ENCODE data around the gene TMPRSS9. TPM values are rescaled to one million over a fixed set of nuclear protein-coding genes. Genes with fewer than 3 reads are reported as not detected.

TMPRSS9 gene
- total and polyA plus RNA-seq, 12 donors: 0.32 to 1.7 (median 1.1) TPM

DNA sequence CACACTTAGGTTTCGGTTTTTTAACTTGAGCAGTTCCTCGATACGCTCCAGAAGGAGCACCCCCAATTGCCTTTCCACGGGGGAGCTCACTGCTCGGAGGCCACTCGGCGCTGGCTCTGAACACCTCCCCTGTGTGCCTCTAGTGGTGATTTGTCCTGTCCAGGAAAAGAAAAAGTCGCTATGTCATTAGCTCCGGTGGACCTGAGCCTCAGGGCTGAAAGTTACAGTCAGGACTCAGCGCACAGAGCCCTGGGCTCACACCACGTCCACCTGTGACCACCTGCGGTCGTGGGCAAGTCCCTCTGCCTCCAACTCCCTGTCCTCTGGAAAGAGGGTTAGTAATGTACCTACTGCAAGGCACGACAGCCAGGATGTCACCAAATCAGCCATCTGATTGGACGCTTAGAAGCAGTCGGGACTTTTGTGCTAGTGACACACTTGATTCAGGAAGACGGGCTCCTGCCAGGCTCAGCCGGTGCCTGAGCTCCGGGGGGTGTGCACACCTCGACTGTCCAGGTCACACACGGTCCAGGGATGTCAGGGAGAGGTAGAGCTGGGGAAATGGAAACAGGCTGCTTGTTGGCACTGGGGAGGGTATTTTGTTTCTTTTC lies 3.9 kb upstream of the TMPRSS9 start:
- intact Hi-C loops (cut with DNase I): no loop called here
- no peak for DNase-seq
- Histone ChIP-seq H3K27me3 (no peaks in the 10 kb centered on the region), H3K4me3 (no peak overlapping the region), H3K4me1 (replicated peaks in 1 of 2) (no peaks in the 10 kb centered on the region), H3K9me3 (replicated peaks in 1 of 3) (no peaks in the 10 kb centered on the region), H3K36me3 (replicated peaks in 1 of 2) (peaks cover 0 to 13% of the 10 kb centered on the region in 2 donors), H3K27ac (no peak overlapping the region)
- 85 to 91% (median 87%) methylated on average over 19 to 21 of the region's 21 CpGs for WGBS, 4 donors
- no peak for TF ChIP-seq CTCF (IDR thresholded peaks at IDR 0.05)
- no peak for TF ChIP-seq POLR2A (IDR thresholded peaks at IDR 0.05)

- no peak for TF ChIP-seq POLR2A (IDR thresholded peaks at IDR 0.05)
- no peak for TF ChIP-seq CTCF (IDR thresholded peaks at IDR 0.05)
- no peaks in the 10 kb centered on the region for H3K4me1 ChIP-seq (replicated peaks in 1 of 2)
Measured at GRCh38 chr19:2357279-2358206, 2.5 kb upstream of the TMPRSS9 start.

GRCh38 chr19:2358548-2359173 lies 1.4 kb upstream of the TMPRSS9 start:
- H3K4me1 ChIP-seq (replicated peaks in 1 of 2): no peaks in the 10 kb centered on the region
- WGBS, 4 donors: 75 to 82% (median 79%) methylated on average over 19 to 28 of the region's 28 CpGs

More at GRCh38 chr19:2357279-2358206, 2.5 kb upstream of the TMPRSS9 start:
- Histone ChIP-seq H3K4me3 (no peak overlapping the region), H3K9me3 (replicated peaks in 1 of 3) (no peaks in the 10 kb centered on the region), H3K27ac (no peak overlapping the region), H3K36me3 (replicated peaks in 1 of 2) (peaks cover 0 to 13% of the 10 kb centered on the region in 2 donors), H3K27me3 (peaks cover 10% of the 10 kb centered on the region)
- intact Hi-C loops (cut with DNase I): no loop called here
- WGBS, 4 donors: 92 to 96% (median 94%) methylated on average over 3 of the region's 3 CpGs
- DNase-seq: no peak

More at GRCh38 chr19:2358548-2359173, 1.4 kb upstream of the TMPRSS9 start:
- DNase-seq: no peak
- Histone ChIP-seq H3K9me3 (replicated peaks in 1 of 3) (no peaks in the 10 kb centered on the region), H3K27ac (no peak overlapping the region), H3K27me3 (peaks cover 14% of the 10 kb centered on the region), H3K36me3 (replicated peaks in 1 of 2) (peaks cover 0 to 5% of the 10 kb centered on the region in 2 donors), H3K4me3 (no peak overlapping the region)
- intact Hi-C loops (cut with DNase I): no loop called here
- TF ChIP-seq POLR2A (IDR thresholded peaks at IDR 0.05) (no peak), CTCF (IDR thresholded peaks at IDR 0.05) (no peak)

Data from adrenal gland (tissue), 12 donors.